Spleen (tissue), 7 donors: ENCODE data around the gene RSL1D1.

Source experiments
- POLR2A ChIP-seq, 3 donors: fragments of 450-650 bp; IDR thresholded peaks; one replicate each; pipeline ENCODE4 v1.5.1; 2017; ENCODE audit warnings: antibody characterized with exemption in 3 of 3, mild to moderate bottlenecking in 1 of 3
- POLR2AphosphoS5 ChIP-seq, 3 donors: sonication (generic); formaldehyde crosslinking; IDR thresholded peaks; one replicate each; pipeline ENCODE4 v1.5.1; 2017; ENCODE audit warnings: antibody characterized with exemption in 3 of 3
- TF ChIP-seq, protein P1 (sequence below), 11 experiments: fragments of 200-600 bp in 7 of 11; fragments of 450-650 bp in 4 of 11; sonication (generic) in 4 of 11; IDR thresholded peaks in 8 of 11; conservative IDR thresholded peaks in 3 of 11; 1 replicate in 7 of 11; 2 replicates in 4 of 11; pipeline versions ENCODE4 v1.4.0 to v1.8.0; 2016 to 2021; ENCODE audit warnings: antibody characterized with exemption in 11 of 11, inconsistent platforms in 4 of 11, mild to moderate bottlenecking in 1 of 11
- donor health status: DM: no; HTN: no; CAD: no; lungs with moderate emphysema.
- donor health status: DM: no; HTN: no; CAD: no.
- donor health status: DM: no; HTN: no; CAD: no.

GRCh38 chr16:11835891-11836649 is 15.3 kb downstream of the RSL1D1 start:
- no peak for TF ChIP-seq POLR2A (IDR thresholded peaks at IDR 0.05)
- TF ChIP-seq, protein P1, sequence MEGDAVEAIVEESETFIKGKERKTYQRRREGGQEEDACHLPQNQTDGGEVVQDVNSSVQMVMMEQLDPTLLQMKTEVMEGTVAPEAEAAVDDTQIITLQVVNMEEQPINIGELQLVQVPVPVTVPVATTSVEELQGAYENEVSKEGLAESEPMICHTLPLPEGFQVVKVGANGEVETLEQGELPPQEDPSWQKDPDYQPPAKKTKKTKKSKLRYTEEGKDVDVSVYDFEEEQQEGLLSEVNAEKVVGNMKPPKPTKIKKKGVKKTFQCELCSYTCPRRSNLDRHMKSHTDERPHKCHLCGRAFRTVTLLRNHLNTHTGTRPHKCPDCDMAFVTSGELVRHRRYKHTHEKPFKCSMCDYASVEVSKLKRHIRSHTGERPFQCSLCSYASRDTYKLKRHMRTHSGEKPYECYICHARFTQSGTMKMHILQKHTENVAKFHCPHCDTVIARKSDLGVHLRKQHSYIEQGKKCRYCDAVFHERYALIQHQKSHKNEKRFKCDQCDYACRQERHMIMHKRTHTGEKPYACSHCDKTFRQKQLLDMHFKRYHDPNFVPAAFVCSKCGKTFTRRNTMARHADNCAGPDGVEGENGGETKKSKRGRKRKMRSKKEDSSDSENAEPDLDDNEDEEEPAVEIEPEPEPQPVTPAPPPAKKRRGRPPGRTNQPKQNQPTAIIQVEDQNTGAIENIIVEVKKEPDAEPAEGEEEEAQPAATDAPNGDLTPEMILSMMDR (IDR thresholded peaks at IDR 0.05 in 8 of 11, conservative IDR thresholded peaks at IDR 0.05 in 3 of 11), result no peak
- TF ChIP-seq POLR2AphosphoS5 (IDR thresholded peaks at IDR 0.05), result peak in 1 of 3 donors; percentile 22
